ENCODE data around the gene FGD4. TPM values are rescaled to one million over a fixed set of nuclear protein-coding genes. Genes with fewer than 3 reads are reported as not detected.
A peak's percentile ranks its signal among the peaks of the same experiment; 100 is the strongest.

Gene FGD4
- total RNA-seq, 8 experiments from 2014 or later, result 1.6 to 35.0 (median 19.4) TPM

GRCh38 chr12:32641287-32641901, 242.0 kb downstream of the FGD4 start:
- no peak for ATAC-seq (replicated peaks in 6 of 8)
- WGBS, 10 experiments, result 74 to 100% (median 93%) methylated on average over 3 to 6 of the region's 6 CpGs
- Histone ChIP-seq H3K4me3 (no peak overlapping the region), H3K4me1 (replicated peaks in 1 of 2) (no peaks in the 10 kb centered on the region), H3K27ac (no peak overlapping the region)
- in situ Hi-C loops (cut with MboI; ENCODE audit: low pct_unique_long_range_greater_than_20kb in 2 of 9, low sequenced_read_pairs in 9 of 9, unreplicated experiment in 9 of 9), result no loop called here

GRCh38 chr12:32644431-32644830, 245.1 kb downstream of the FGD4 start:
- WGBS, 10 experiments, result 0 to 92% (median 32%) methylated on average over 2 of the region's 2 CpGs; no CpG with 5 or more reads in 2 of the 10 experiments

GRCh38 chr12:32647275-32647674, 247.9 kb downstream of the FGD4 start:
- ATAC-seq (replicated peaks in 6 of 8), result no peak
- Histone ChIP-seq H3K4me1 (replicated peaks in 1 of 2) (no peaks in the 10 kb centered on the region), H3K27ac (no peak overlapping the region), H3K4me3 (no peak overlapping the region)
- WGBS, 10 experiments, result 50 to 100% (median 80%) methylated on average over 1 to 3 of the region's 3 CpGs; no CpG with 5 or more reads in 3 of the 10 experiments
- in situ Hi-C loops (cut with MboI; ENCODE audit: low pct_unique_long_range_greater_than_20kb in 2 of 9, low sequenced_read_pairs in 9 of 9, unreplicated experiment in 9 of 9), result no loop called here

More at GRCh38 chr12:32644431-32644830, 245.1 kb downstream of the FGD4 start:
- Histone ChIP-seq H3K4me3 (no peak overlapping the region), H3K27ac (no peak overlapping the region), H3K4me1 (replicated peaks in 1 of 2) (no peaks in the 10 kb centered on the region)
- ATAC-seq (replicated peaks in 6 of 8), result peak in 1 of 8 experiments; percentile 72
- in situ Hi-C loops (cut with MboI; ENCODE audit: low pct_unique_long_range_greater_than_20kb in 2 of 9, low sequenced_read_pairs in 9 of 9, unreplicated experiment in 9 of 9), result no loop called here

GRCh38 chr12:32650508-32650907, 251.2 kb downstream of the FGD4 start:
- Histone ChIP-seq H3K4me3 (no peak overlapping the region), H3K4me1 (replicated peaks in 1 of 2) (no peaks in the 10 kb centered on the region), H3K27ac (no peak overlapping the region)
- no peak for ATAC-seq (replicated peaks in 6 of 8)
- in situ Hi-C loops (cut with MboI; ENCODE audit: low pct_unique_long_range_greater_than_20kb in 2 of 9, low sequenced_read_pairs in 9 of 9, unreplicated experiment in 9 of 9), result loop anchor here in 4 of 9 experiments (10.0 to 25.0 kb wide), 3 partner anchors 196 to 988 kb away; partner anchors contain the start of gene ETFBKMT (in 1 of the 4)
- WGBS, 10 experiments, result 0 to 100% (median 60%) methylated on average over 1 to 2 of the region's 2 CpGs; no CpG with 5 or more reads in 3 of the 10 experiments

- 62 to 100% (median 87%) methylated on average over 1 to 5 of the region's 5 CpGs for WGBS, 10 experiments
- no peak overlapping the region for H3K27ac ChIP-seq
- in situ Hi-C loops (cut with MboI; ENCODE audit: low pct_unique_long_range_greater_than_20kb in 2 of 9, low sequenced_read_pairs in 9 of 9, unreplicated experiment in 9 of 9), result loop anchor here in 4 of 9 experiments (10.0 to 25.0 kb wide), 3 partner anchors 197 to 989 kb away; partner anchors contain the start of gene ETFBKMT (in 1 of the 4)
These were observed 252.0 kb downstream of the FGD4 start for GRCh38 chr12:32651151-32651955.

GRCh38 chr12:32651956-32652210, 252.5 kb downstream of the FGD4 start:
- WGBS, 10 experiments, result 71 to 100% (median 84%) methylated on average over 1 to 4 of the region's 4 CpGs; no CpG with 5 or more reads in 3 of the 10 experiments
- ATAC-seq (replicated peaks in 6 of 8), result no peak
- Histone ChIP-seq H3K4me1 (replicated peaks in 1 of 2) (no peaks in the 10 kb centered on the region), H3K27ac (no peak overlapping the region), H3K4me3 (no peak overlapping the region)
- in situ Hi-C loops (cut with MboI; ENCODE audit: low pct_unique_long_range_greater_than_20kb in 2 of 9, low sequenced_read_pairs in 9 of 9, unreplicated experiment in 9 of 9), result loop anchor here in 4 of 9 experiments (10.0 to 25.0 kb wide), 3 partner anchors 197 to 990 kb away; partner anchors contain the start of gene ETFBKMT (in 1 of the 4)

More at GRCh38 chr12:32651151-32651955, 252.0 kb downstream of the FGD4 start:
- H3K4me1 ChIP-seq (replicated peaks in 1 of 2), result no peaks in the 10 kb centered on the region
- no peak overlapping the region for H3K4me3 ChIP-seq
- ATAC-seq (replicated peaks in 6 of 8), result no peak

- WGBS, 10 experiments, result 15 to 94% (median 56%) methylated on average over 1 to 5 of the region's 6 CpGs; no CpG with 5 or more reads in 2 of the 10 experiments
- in situ Hi-C loops (cut with MboI; ENCODE audit: low pct_unique_long_range_greater_than_20kb in 2 of 9, low sequenced_read_pairs in 9 of 9, unreplicated experiment in 9 of 9), result loop anchor here in 4 of 9 experiments (5.0 to 25.0 kb wide), 5 partner anchors 203 to 998 kb away; partner anchors contain the start of gene ETFBKMT (in 1 of the 4)
- no peak for ATAC-seq (replicated peaks in 6 of 8)
- no peak overlapping the region for H3K27ac ChIP-seq
- H3K4me3 ChIP-seq, result no peak overlapping the region
- H3K4me1 ChIP-seq (replicated peaks in 1 of 2), result no peaks in the 10 kb centered on the region
These were observed 260.6 kb downstream of the FGD4 start for GRCh38 chr12:32659908-32660440.

- ATAC-seq (replicated peaks in 6 of 8), result no peak
- 10 to 97% (median 80%) methylated on average over 2 to 6 of the region's 7 CpGs; no CpG with 5 or more reads in 6 of the 10 experiments for WGBS, 10 experiments
- in situ Hi-C loops (cut with MboI; ENCODE audit: low pct_unique_long_range_greater_than_20kb in 2 of 9, low sequenced_read_pairs in 9 of 9, unreplicated experiment in 9 of 9), result loop anchor here in 4 of 9 experiments (10.0 to 25.0 kb wide), 4 partner anchors 207 to 999 kb away; partner anchors contain the start of gene ETFBKMT (in 1 of the 4)
These were observed 262.3 kb downstream of the FGD4 start for GRCh38 chr12:32661706-32662105.

GRCh38 chr12:32662665-32663064, 263.3 kb downstream of the FGD4 start:
- WGBS, 10 experiments, result 58 to 100% (median 90%) methylated on average over 1 to 2 of the region's 2 CpGs; no CpG with 5 or more reads in 4 of the 10 experiments
- H3K4me3 ChIP-seq, result no peak overlapping the region
- no peak for ATAC-seq (replicated peaks in 6 of 8)
- H3K27ac ChIP-seq, result no peak overlapping the region
- no peaks in the 10 kb centered on the region for H3K4me1 ChIP-seq (replicated peaks in 1 of 2)
- in situ Hi-C loops (cut with MboI; ENCODE audit: low pct_unique_long_range_greater_than_20kb in 2 of 9, low sequenced_read_pairs in 9 of 9, unreplicated experiment in 9 of 9), result loop anchor here in 4 of 9 experiments (10.0 to 25.0 kb wide), 4 partner anchors 208 to 1000 kb away; partner anchors contain the start of gene ETFBKMT (in 1 of the 4)

More at GRCh38 chr12:32661706-32662105, 262.3 kb downstream of the FGD4 start:
- no peaks in the 10 kb centered on the region for H3K4me1 ChIP-seq (replicated peaks in 1 of 2)
- no peak overlapping the region for H3K27ac ChIP-seq
- no peak overlapping the region for H3K4me3 ChIP-seq

GRCh38 chr12:32666018-32666417, 266.7 kb downstream of the FGD4 start:
- ATAC-seq (replicated peaks in 6 of 8), result no peak
- in situ Hi-C loops (cut with MboI; ENCODE audit: low pct_unique_long_range_greater_than_20kb in 2 of 9, low sequenced_read_pairs in 9 of 9, unreplicated experiment in 9 of 9), result loop anchor here in 4 of 9 experiments (10.0 to 25.0 kb wide), 4 partner anchors 211 to 1004 kb away; partner anchors contain the start of gene ETFBKMT (in 1 of the 4)
- WGBS, 10 experiments, result 29 to 100% (median 75%) methylated on average over 1 to 6 of the region's 14 CpGs
- H3K27ac ChIP-seq, result no peak overlapping the region
- H3K4me1 ChIP-seq (replicated peaks in 1 of 2), result no peaks in the 10 kb centered on the region
- H3K4me3 ChIP-seq, result no peak overlapping the region

- WGBS, 10 experiments, result 17 to 100% (median 88%) methylated on average over 1 of the region's 1 CpG; no CpG with 5 or more reads in 5 of the 10 experiments
- ATAC-seq (replicated peaks in 6 of 8), result no peak
- Histone ChIP-seq H3K27ac (no peak overlapping the region), H3K4me1 (replicated peaks in 1 of 2) (no peaks in the 10 kb centered on the region), H3K4me3 (no peak overlapping the region)
- in situ Hi-C loops (cut with MboI; ENCODE audit: low pct_unique_long_range_greater_than_20kb in 2 of 9, low sequenced_read_pairs in 9 of 9, unreplicated experiment in 9 of 9), result loop anchor here in 4 of 9 experiments (10.0 to 25.0 kb wide), 4 partner anchors 215 to 1007 kb away; partner anchors contain the start of gene ETFBKMT (in 1 of the 4)
These were observed 270.2 kb downstream of the FGD4 start for GRCh38 chr12:32669584-32669983.

- Histone ChIP-seq H3K27ac (no peak overlapping the region), H3K4me1 (replicated peaks in 1 of 2) (no peaks in the 10 kb centered on the region), H3K4me3 (no peak overlapping the region)
- ATAC-seq (replicated peaks in 6 of 8), result peak; percentile 49 to 97 (median 66)
- in situ Hi-C loops (cut with MboI; ENCODE audit: low pct_unique_long_range_greater_than_20kb in 2 of 9, low sequenced_read_pairs in 9 of 9, unreplicated experiment in 9 of 9), result loop anchor here in 4 of 9 experiments (25.0 kb wide), 2 partner anchors 310 to 1010 kb away; partner anchors contain the start of gene ETFBKMT (in 1 of the 4)
- WGBS, 10 experiments, result 0 to 92% (median 47%) methylated on average over 3 to 11 of the region's 11 CpGs
These were observed 272.8 kb downstream of the FGD4 start for GRCh38 chr12:32671930-32672780.
